SK-N-DZ (cell line): ENCODE data around the gene HOXA10.

ENCODE experiments used
- DNase-seq: peaks from one replicate; pipeline ENCODE4 v3.0.0-alpha.2; 2015; ENCODE audit warnings: low spot score

Gene HOXA10

GRCh38 chr7:27180431-27181420 is 6.6 kb upstream of the HOXA10 start:
- DNase-seq = no peak

GRCh38 chr7:27179503-27180430 is 5.6 kb upstream of the HOXA10 start:
- DNase-seq = peak; percentile 36

- DNase-seq = no peak
These were observed 4.9 kb upstream of the HOXA10 start for GRCh38 chr7:27179030-27179429.

GRCh38 chr7:27178366-27178765 is 4.2 kb upstream of the HOXA10 start:
- no peak for DNase-seq

GRCh38 chr7:27177795-27178320 is 3.7 kb upstream of the HOXA10 start:
- DNase-seq = no peak

GRCh38 chr7:27176962-27177794 is 3.1 kb upstream of the HOXA10 start:
- DNase-seq = no peak

- DNase-seq = no peak
These were observed 2.4 kb upstream of the HOXA10 start for GRCh38 chr7:27176524-27176845.

GRCh38 chr7:27175626-27176523 is 1.8 kb upstream of the HOXA10 start:
- no peak for DNase-seq

- no peak for DNase-seq
These were observed 930 bp upstream of the HOXA10 start for GRCh38 chr7:27174874-27175625.

GRCh38 chr7:27173511-27173955 is 587 bp downstream of the HOXA10 start:
- DNase-seq = no peak

- DNase-seq = no peak
These were observed 1.2 kb downstream of the HOXA10 start for GRCh38 chr7:27172823-27173510.

GRCh38 chr7:27172315-27172774 is 1.8 kb downstream of the HOXA10 start:
- no peak for DNase-seq

GRCh38 chr7:27171637-27172314 is 2.3 kb downstream of the HOXA10 start:
- peak; percentile 30 for DNase-seq

- no peak for DNase-seq
These were observed 2.8 kb downstream of the HOXA10 start for GRCh38 chr7:27171325-27171636.

- no peak for DNase-seq
These were observed 3.4 kb downstream of the HOXA10 start for GRCh38 chr7:27170426-27171324.

- no peak for DNase-seq
These were observed 4.3 kb downstream of the HOXA10 start for GRCh38 chr7:27169658-27170425.
